ENCODE results near the gene CDC20. TPM values are rescaled to one million over a fixed set of nuclear protein-coding genes. Genes with fewer than 3 reads are reported as not detected.

CDC20 gene
- total and polyA plus RNA-seq, 7 experiments from 2014 or later, result 0.38 to 101 (median 0.78) TPM; not detected in 2

DNA sequence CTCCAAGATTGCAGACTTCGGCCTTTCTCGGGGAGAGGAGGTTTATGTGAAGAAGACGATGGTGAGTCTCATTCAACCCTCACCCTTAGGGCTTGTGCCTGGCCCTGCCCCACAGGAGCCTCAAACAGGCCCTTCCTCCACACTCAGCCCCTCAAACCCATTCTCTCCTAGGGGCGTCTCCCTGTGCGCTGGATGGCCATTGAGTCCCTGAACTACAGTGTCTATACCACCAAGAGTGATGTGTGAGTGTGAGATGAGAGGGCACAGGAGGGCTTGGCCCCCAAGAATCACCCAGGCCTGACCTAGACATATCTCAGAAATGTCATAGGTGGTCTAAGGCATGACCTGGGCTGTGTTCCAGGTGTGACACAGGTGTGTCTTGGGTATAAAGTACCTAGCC, 39.5 kb upstream of the CDC20 start:
- peaks cover under 1 to 6% (median 3%) of the 10 kb centered on the region in 5 donors for H3K36me3 Mint-ChIP-seq
- Histone ChIP-seq H3K4me3 (ENCODE audit: low read length) (no peak overlapping the region), H3K4me1 (ENCODE audit: control insufficient read depth in 2 of 2, insufficient read depth in 2 of 2, low read length in 2 of 2) (no peaks in the 10 kb centered on the region), H3K9me3 (ENCODE audit: control insufficient read depth in 2 of 3, low read length in 3 of 3) (no peaks in the 10 kb centered on the region), H3K27ac (ENCODE audit: low read depth, low read length) (no peak overlapping the region), H3K36me3 (ENCODE audit: control insufficient read depth in 2 of 3, insufficient read depth in 3 of 3, low read length in 3 of 3) (no peaks in the 10 kb centered on the region), H3K27me3 (ENCODE audit: control insufficient read depth in 2 of 2, insufficient read depth in 2 of 2, low read length in 2 of 2) (no peaks in the 10 kb centered on the region)
- H3K9me3 Mint-ChIP-seq, result peaks cover 0 to 6% (median 3%) of the 10 kb centered on the region in 11 donors
- CTCF ChIA-PET, result no interaction called here
- POLR2A ChIA-PET, result no interaction called here
- H3K4me1 Mint-ChIP-seq, result peaks cover 0 to 8% (median 0%) of the 10 kb centered on the region in 7 donors
- no peak for DNase-seq
- ATAC-seq, result no peak
- peak overlapping the region in 1 of 9 donors; percentile 8 for H3K27ac Mint-ChIP-seq
- no peak overlapping the region for H3K4me3 Mint-ChIP-seq
- H3K27me3 Mint-ChIP-seq, result no peaks in the 10 kb centered on the region
- intact Hi-C loops (cut with micrococcal nuclease), result no loop called here

DNA sequence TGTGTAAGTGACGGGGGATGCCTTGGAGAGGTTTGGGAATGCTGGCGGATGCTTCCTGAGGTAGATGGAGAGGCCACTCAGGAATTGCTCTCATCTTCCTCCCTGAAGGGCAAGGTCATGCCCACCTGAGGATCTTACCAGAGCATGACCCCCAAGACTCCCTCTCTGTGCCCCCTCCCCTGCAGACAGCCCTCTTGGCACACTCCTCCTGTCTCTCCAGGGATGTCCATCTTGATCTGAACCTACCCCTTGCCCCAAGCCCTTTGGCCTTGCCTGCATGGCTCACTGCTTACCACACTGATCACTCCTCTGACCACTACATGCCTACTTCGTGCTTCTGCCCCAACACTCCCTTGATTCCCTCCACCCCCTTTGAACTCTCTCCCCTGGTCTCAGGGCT, 39.0 kb upstream of the CDC20 start:
- peaks cover 4 to 9% (median 7%) of the 10 kb centered on the region in 11 donors for H3K9me3 Mint-ChIP-seq
- intact Hi-C loops (cut with micrococcal nuclease), result no loop called here
- Histone ChIP-seq H3K4me1 (ENCODE audit: control insufficient read depth in 2 of 2, insufficient read depth in 2 of 2, low read length in 2 of 2) (no peaks in the 10 kb centered on the region), H3K27ac (ENCODE audit: low read depth, low read length) (no peak overlapping the region), H3K36me3 (ENCODE audit: control insufficient read depth in 2 of 3, insufficient read depth in 3 of 3, low read length in 3 of 3) (no peaks in the 10 kb centered on the region), H3K27me3 (ENCODE audit: control insufficient read depth in 2 of 2, insufficient read depth in 2 of 2, low read length in 2 of 2) (no peaks in the 10 kb centered on the region), H3K9me3 (ENCODE audit: control insufficient read depth in 2 of 3, low read length in 3 of 3) (peaks cover 0 to 4% (median 0%) of the 10 kb centered on the region in 3 experiments), H3K4me3 (ENCODE audit: low read length) (no peak overlapping the region)
- no peaks in the 10 kb centered on the region for H3K27me3 Mint-ChIP-seq
- no peak for ATAC-seq
- H3K27ac Mint-ChIP-seq, result no peak overlapping the region
- H3K4me1 Mint-ChIP-seq, result peaks cover 0 to 8% (median 3%) of the 10 kb centered on the region in 7 donors
- peaks cover 6 to 8% (median 7%) of the 10 kb centered on the region in 5 donors for H3K36me3 Mint-ChIP-seq
- DNase-seq, result no peak
- POLR2A ChIA-PET, result no interaction called here
- H3K4me3 Mint-ChIP-seq, result no peak overlapping the region
- CTCF ChIA-PET, result no interaction called here

DNA sequence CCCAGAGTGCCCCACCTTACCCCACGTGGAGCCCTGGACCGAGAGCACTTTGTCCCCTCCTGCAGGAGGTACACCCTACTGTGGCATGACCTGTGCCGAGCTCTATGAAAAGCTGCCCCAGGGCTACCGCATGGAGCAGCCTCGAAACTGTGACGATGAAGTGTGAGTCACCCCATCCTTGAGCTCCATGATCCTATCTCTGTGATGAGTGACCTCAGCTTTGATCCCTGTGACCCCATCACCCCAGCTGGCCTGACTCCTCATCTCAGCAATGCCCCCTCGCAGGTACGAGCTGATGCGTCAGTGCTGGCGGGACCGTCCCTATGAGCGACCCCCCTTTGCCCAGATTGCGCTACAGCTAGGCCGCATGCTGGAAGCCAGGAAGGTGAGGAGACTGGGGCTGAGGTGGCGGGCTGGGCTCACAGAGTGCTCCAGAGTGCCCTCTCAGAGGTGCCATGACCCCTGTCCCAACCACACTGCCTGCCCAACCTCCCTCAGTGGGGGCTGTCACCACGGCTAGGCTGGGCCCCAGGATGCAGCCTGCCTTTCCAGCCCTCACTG, 37.4 kb upstream of the CDC20 start:
- Mint-ChIP-seq H3K9me3 (peaks cover 6 to 22% (median 16%) of the 10 kb centered on the region in 11 donors), H3K4me1 (peaks cover 0 to 9% (median 5%) of the 10 kb centered on the region in 7 donors), H3K27ac (no peak overlapping the region), H3K4me3 (no peak overlapping the region), H3K36me3 (peaks cover 7 to 12% (median 10%) of the 10 kb centered on the region in 5 donors), H3K27me3 (no peaks in the 10 kb centered on the region)
- Histone ChIP-seq H3K4me1 (ENCODE audit: control insufficient read depth in 2 of 2, insufficient read depth in 2 of 2, low read length in 2 of 2) (no peaks in the 10 kb centered on the region), H3K9me3 (ENCODE audit: control insufficient read depth in 2 of 3, low read length in 3 of 3) (peaks cover 0 to 11% (median 0%) of the 10 kb centered on the region in 3 experiments), H3K36me3 (ENCODE audit: control insufficient read depth in 2 of 3, insufficient read depth in 3 of 3, low read length in 3 of 3) (no peaks in the 10 kb centered on the region), H3K27ac (ENCODE audit: low read depth, low read length) (no peak overlapping the region), H3K27me3 (ENCODE audit: control insufficient read depth in 2 of 2, insufficient read depth in 2 of 2, low read length in 2 of 2) (no peaks in the 10 kb centered on the region), H3K4me3 (ENCODE audit: low read length) (no peak overlapping the region)
- ChIA-PET POLR2A (no interaction called here), CTCF (interaction anchor here (0.8 kb wide), 1 partner anchor 9 kb away, joined by 3 read pairs; no protein-coding TSS in a partner anchor)
- ATAC-seq, result no peak
- intact Hi-C loops (cut with micrococcal nuclease), result no loop called here
- DNase-seq, result no peak

- no peaks in the 10 kb centered on the region for H3K4me1 ChIP-seq (ENCODE audit: control insufficient read depth in 2 of 2, insufficient read depth in 2 of 2, low read length in 2 of 2)
- peaks cover 0 to 18% (median 8%) of the 10 kb centered on the region in 7 donors for H3K4me1 Mint-ChIP-seq
- H3K4me3 Mint-ChIP-seq, result no peak overlapping the region
- intact Hi-C loops (cut with micrococcal nuclease), result no loop called here
- ATAC-seq (no peak), DNase-seq (no peak)
- no peaks in the 10 kb centered on the region for H3K36me3 ChIP-seq (ENCODE audit: control insufficient read depth in 2 of 3, insufficient read depth in 3 of 3, low read length in 3 of 3)
- H3K36me3 Mint-ChIP-seq, result peaks cover 7 to 15% (median 10%) of the 10 kb centered on the region in 5 donors
- peaks cover 0 to 11% (median 0%) of the 10 kb centered on the region in 3 experiments for H3K9me3 ChIP-seq (ENCODE audit: control insufficient read depth in 2 of 3, low read length in 3 of 3)
- H3K9me3 Mint-ChIP-seq, result peaks cover 9 to 27% (median 17%) of the 10 kb centered on the region in 11 donors
- H3K27ac ChIP-seq (ENCODE audit: low read depth, low read length), result no peak overlapping the region
- ChIA-PET CTCF (no interaction called here), POLR2A (no interaction called here)
- H3K27me3 Mint-ChIP-seq, result no peaks in the 10 kb centered on the region
- H3K27me3 ChIP-seq (ENCODE audit: control insufficient read depth in 2 of 2, insufficient read depth in 2 of 2, low read length in 2 of 2), result no peaks in the 10 kb centered on the region
- no peak overlapping the region for H3K4me3 ChIP-seq (ENCODE audit: low read length)
- H3K27ac Mint-ChIP-seq, result no peak overlapping the region
These were observed 36.3 kb upstream of the CDC20 start for GRCh38 chr1:43322506-43322905.

DNA sequence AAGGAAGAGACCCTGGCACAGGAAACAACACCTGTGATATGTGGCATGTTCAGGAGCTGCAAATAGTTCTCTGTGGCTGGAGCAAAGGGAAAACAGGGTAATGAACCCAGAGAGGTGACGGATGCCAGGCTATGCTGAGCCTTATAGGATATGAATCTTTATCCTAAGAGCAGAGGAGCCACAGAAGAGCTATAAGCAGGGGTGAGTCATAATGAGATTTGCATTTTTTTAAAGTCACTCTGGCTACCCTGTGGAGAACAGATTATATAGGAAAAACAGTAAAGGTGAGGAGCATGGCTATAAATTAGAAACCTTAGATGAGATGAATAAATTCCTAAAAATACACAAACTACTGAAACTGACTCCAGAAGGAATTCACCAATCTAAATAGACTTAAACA, 34.0 kb upstream of the CDC20 start:
- Mint-ChIP-seq H3K4me3 (no peak overlapping the region), H3K27me3 (no peaks in the 10 kb centered on the region), H3K27ac (peak overlapping the region in 2 of 9 donors; percentile 17 to 23), H3K36me3 (peaks cover 7 to 22% (median 14%) of the 10 kb centered on the region in 5 donors), H3K9me3 (peaks cover 10 to 37% (median 20%) of the 10 kb centered on the region in 11 donors), H3K4me1 (peaks cover 0 to 28% (median 4%) of the 10 kb centered on the region in 7 donors)
- intact Hi-C loops (cut with micrococcal nuclease), result no loop called here
- Histone ChIP-seq H3K27me3 (ENCODE audit: control insufficient read depth in 2 of 2, insufficient read depth in 2 of 2, low read length in 2 of 2) (no peaks in the 10 kb centered on the region), H3K4me3 (ENCODE audit: low read length) (no peak overlapping the region), H3K27ac (ENCODE audit: low read depth, low read length) (no peak overlapping the region), H3K4me1 (ENCODE audit: control insufficient read depth in 2 of 2, insufficient read depth in 2 of 2, low read length in 2 of 2) (peaks cover 0 to 4% of the 10 kb centered on the region in 2 donors), H3K36me3 (ENCODE audit: control insufficient read depth in 2 of 3, insufficient read depth in 3 of 3, low read length in 3 of 3) (no peaks in the 10 kb centered on the region), H3K9me3 (ENCODE audit: control insufficient read depth in 2 of 3, low read length in 3 of 3) (peaks cover 0 to 17% (median 0%) of the 10 kb centered on the region in 3 experiments)
- ChIA-PET CTCF (no interaction called here), POLR2A (no interaction called here)
- ATAC-seq (no peak), DNase-seq (no peak)

DNA sequence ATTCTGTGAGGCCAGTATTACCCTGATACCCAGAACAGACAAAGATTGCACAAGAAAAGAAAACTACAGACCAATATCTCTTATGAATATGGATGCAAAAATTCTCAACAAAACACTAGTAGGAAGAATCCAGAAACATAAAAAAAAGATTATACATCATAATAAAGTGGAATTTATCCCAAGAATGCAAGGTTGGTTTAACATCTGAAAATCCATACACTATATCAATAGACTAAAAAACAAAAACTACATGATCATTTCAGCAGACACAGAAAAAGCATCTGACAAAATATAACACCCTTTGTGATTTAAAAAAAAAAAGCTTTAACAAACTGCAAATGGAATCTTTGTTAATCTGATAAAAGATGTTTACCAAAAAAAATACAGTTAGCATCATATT, 33.4 kb upstream of the CDC20 start:
- no peak for DNase-seq
- no peak overlapping the region for H3K4me3 Mint-ChIP-seq
- no peak for ATAC-seq
- H3K36me3 Mint-ChIP-seq, result peaks cover 7 to 22% (median 14%) of the 10 kb centered on the region in 5 donors
- Histone ChIP-seq H3K9me3 (ENCODE audit: control insufficient read depth in 2 of 3, low read length in 3 of 3) (peaks cover 0 to 17% (median 0%) of the 10 kb centered on the region in 3 experiments), H3K27me3 (ENCODE audit: control insufficient read depth in 2 of 2, insufficient read depth in 2 of 2, low read length in 2 of 2) (no peaks in the 10 kb centered on the region), H3K36me3 (ENCODE audit: control insufficient read depth in 2 of 3, insufficient read depth in 3 of 3, low read length in 3 of 3) (no peaks in the 10 kb centered on the region), H3K4me1 (ENCODE audit: control insufficient read depth in 2 of 2, insufficient read depth in 2 of 2, low read length in 2 of 2) (peaks cover 0 to 4% of the 10 kb centered on the region in 2 donors), H3K27ac (ENCODE audit: low read depth, low read length) (no peak overlapping the region), H3K4me3 (ENCODE audit: low read length) (no peak overlapping the region)
- peaks cover 10 to 37% (median 20%) of the 10 kb centered on the region in 11 donors for H3K9me3 Mint-ChIP-seq
- ChIA-PET POLR2A (no interaction called here), CTCF (no interaction called here)
- H3K27ac Mint-ChIP-seq, result no peak overlapping the region
- peaks cover 0 to 34% (median 4%) of the 10 kb centered on the region in 7 donors for H3K4me1 Mint-ChIP-seq
- no peaks in the 10 kb centered on the region for H3K27me3 Mint-ChIP-seq
- intact Hi-C loops (cut with micrococcal nuclease), result no loop called here

Data from naive thymus-derived CD4-positive, alpha-beta T cell (primary cell).